Neural cell (in vitro differentiated cells): ENCODE measurements around the gene FBRSL1. TPM values are rescaled to one million over a fixed set of nuclear protein-coding genes. Genes with fewer than 3 reads are reported as not detected.

Source experiments
- H2AFZ ChIP-seq: fragments of 200-600, 300-800 bp; sonication (generic), shearing (Covaris generic); 2 replicates; pipeline ENCODE4 v1.6.0; 2014; ENCODE audit warnings: low read depth, mild to moderate bottlenecking, antibody characterized with exemption, low read length, moderate library complexity
- H3F3A ChIP-seq: fragments of 200-600 bp; shearing (Covaris generic); 2 replicates; pipeline ENCODE4 v1.6.1; 2016; ENCODE audit warnings: mild to moderate bottlenecking, moderate library complexity, mixed read lengths, antibody characterized with exemption, low read length; ENCODE audit not compliant: insufficient read depth, poor library complexity, severe bottlenecking
- H3K27ac ChIP-seq: fragments of 200-600, 300-800 bp; sonication (generic), shearing (Covaris generic); 2 replicates; pipeline ENCODE4 v1.5.1; 2014; ENCODE audit warnings: mild to moderate bottlenecking, low read length, moderate library complexity
- H3K27me3 ChIP-seq: fragments of 300-800, 200-600 bp; sonication (generic), shearing (Covaris generic); 2 replicates; pipeline ENCODE4 v1.6.0; 2014; ENCODE audit warnings: mild to moderate bottlenecking, low read depth, low read length, moderate library complexity; ENCODE audit not compliant: insufficient read depth
- H3K36me3 ChIP-seq: fragments of 300-800, 200-600 bp; sonication (generic), shearing (Covaris generic); 2 replicates; pipeline ENCODE4 v1.5.1; 2014; ENCODE audit warnings: mild to moderate bottlenecking, antibody characterized with exemption, low read length, moderate library complexity; ENCODE audit not compliant: insufficient read depth
- H3K4me2 ChIP-seq: fragments of 300-800, 200-600 bp; sonication (generic), shearing (Covaris generic); 2 replicates; pipeline ENCODE4 v1.6.0; 2014; ENCODE audit warnings: mild to moderate bottlenecking, low read length
- H3K4me3 ChIP-seq: fragments of 300-800, 200-600 bp; sonication (generic), shearing (Covaris generic); 2 replicates; pipeline ENCODE4 v1.5.1; 2014; ENCODE audit warnings: mild to moderate bottlenecking, low read length, moderate library complexity
- H3K79me2 ChIP-seq: fragments of 200-600 bp; shearing (Covaris generic); replicated peaks from 2 replicates; pipeline ENCODE4 v1.6.0; 2014; ENCODE audit warnings: mild to moderate bottlenecking, low read length, moderate library complexity; ENCODE audit not compliant: insufficient read depth
- H3K9ac ChIP-seq: fragments of 300-800, 200-600 bp; sonication (generic), shearing (Covaris generic); 2 replicates; pipeline ENCODE4 v1.6.1; 2016; ENCODE audit warnings: mild to moderate bottlenecking, low read length, mixed read lengths
- H3K9me2 ChIP-seq: fragments of 200-600 bp; shearing (Covaris generic); 2 replicates; pipeline ENCODE4 v1.6.1; 2016; ENCODE audit warnings: mild to moderate bottlenecking, low read length, mixed read lengths; ENCODE audit not compliant: insufficient read depth
- H3K9me3 ChIP-seq: fragments of 200-600, 300-800 bp; sonication (generic), shearing (Covaris generic); 2 replicates; pipeline ENCODE4 v1.6.1; 2016; ENCODE audit warnings: mild to moderate bottlenecking, mixed run types, low read length, moderate library complexity, mixed read lengths
- H4K20me1 ChIP-seq: fragments of 200-600 bp; shearing (Covaris generic); 2 replicates; pipeline ENCODE4 v1.6.1; 2016; ENCODE audit warnings: mild to moderate bottlenecking, mixed run types; ENCODE audit not compliant: insufficient read depth
- CTCF ChIP-seq: fragments of 450-650 bp; IDR thresholded peaks from 2 replicates; pipeline ENCODE4 v1.5.1; 2014; ENCODE audit warnings: antibody characterized with exemption, mild to moderate bottlenecking, moderate library complexity; ENCODE audit not compliant: poor library complexity, severe bottlenecking
- EP300 ChIP-seq: fragments of 450-650 bp; conservative IDR thresholded peaks from 2 replicates; pipeline ENCODE4 v1.6.1; 2014; ENCODE audit warnings: antibody characterized with exemption, mild to moderate bottlenecking, moderate library complexity; ENCODE audit not compliant: poor library complexity, severe bottlenecking
- EZH2 ChIP-seq: fragments of 200-600, 300-800 bp; shearing (Covaris generic), sonication (generic); IDR thresholded peaks from 2 replicates; pipeline ENCODE4 v1.6.1; 2014; ENCODE audit warnings: antibody characterized with exemption, low read length, borderline replicate concordance, mild to moderate bottlenecking; ENCODE audit not compliant: insufficient read depth, poor library complexity, severe bottlenecking
- MXI1 ChIP-seq: fragments of 450-650 bp; conservative IDR thresholded peaks from 2 replicates; pipeline ENCODE4 v1.6.1; 2014; ENCODE audit warnings: antibody characterized with exemption, mild to moderate bottlenecking; ENCODE audit not compliant: poor library complexity, severe bottlenecking
- POLR2AphosphoS5 ChIP-seq: IDR thresholded peaks from 2 replicates; pipeline ENCODE4 v1.6.1; 2012
- RAD21 ChIP-seq: fragments of 450-650 bp; conservative IDR thresholded peaks from 2 replicates; pipeline ENCODE4 v1.6.1; 2014; ENCODE audit warnings: antibody characterized with exemption, mild to moderate bottlenecking, moderate library complexity
- REST ChIP-seq: IDR thresholded peaks from 2 replicates; pipeline ENCODE4 v1.6.1; 2012; ENCODE audit warnings: borderline replicate concordance
- SMC3 ChIP-seq: fragments of 450-650 bp; conservative IDR thresholded peaks from 2 replicates; pipeline ENCODE4 v1.6.1; 2014; ENCODE audit warnings: antibody characterized with exemption, mild to moderate bottlenecking, moderate library complexity; ENCODE audit not compliant: poor library complexity
- TAF1 ChIP-seq: IDR thresholded peaks from 2 replicates; pipeline ENCODE4 v1.6.1; 2012; ENCODE audit warnings: low read depth
- polyA plus RNA-seq: library from polyadenylated mRNA; depleted of rRNA; stranded (reverse); fragments of >200 nt; gene quantifications from 2 replicates; pipeline ENCODE4 v1.2.3, GENCODE V29; 2014

The FBRSL1 gene
- polyA plus RNA-seq, 1 donor from 2014 or later = 11.9 TPM

- H3F3A ChIP-seq = no peaks in the 10 kb centered on the region
- H3K79me2 ChIP-seq = peaks cover 66% of the 10 kb centered on the region
- H3K4me2 ChIP-seq = no peak overlapping the region
- no peak overlapping the region for H3K9ac ChIP-seq
- peaks cover 28% of the 10 kb centered on the region for H4K20me1 ChIP-seq
- no peaks in the 10 kb centered on the region for H3K9me2 ChIP-seq
- peak overlapping the region; percentile 90 for H3K4me3 ChIP-seq
- no peak overlapping the region for H2AFZ ChIP-seq
- TF ChIP-seq EP300 (no peak), POLR2AphosphoS5 (no peak), EZH2 (no peak), SMC3 (no peak), TAF1 (no peak), MXI1 (no peak), CTCF (no peak), RAD21 (no peak), REST (no peak)
- H3K27me3 ChIP-seq = no peaks in the 10 kb centered on the region
- H3K9me3 ChIP-seq = no peaks in the 10 kb centered on the region
- H3K36me3 ChIP-seq = no peaks in the 10 kb centered on the region
- H3K27ac ChIP-seq = no peak overlapping the region
Measured at GRCh38 chr12:132492951-132493350, 3.0 kb downstream of the FBRSL1 start.

- Histone ChIP-seq H4K20me1 (peaks cover 28% of the 10 kb centered on the region), H3K9me3 (no peaks in the 10 kb centered on the region), H3K27me3 (no peaks in the 10 kb centered on the region), H3F3A (no peaks in the 10 kb centered on the region), H3K9me2 (no peaks in the 10 kb centered on the region), H3K9ac (no peak overlapping the region), H3K36me3 (no peaks in the 10 kb centered on the region), H3K27ac (no peak overlapping the region), H3K4me2 (no peak overlapping the region), H2AFZ (no peak overlapping the region), H3K79me2 (peaks cover 73% of the 10 kb centered on the region), H3K4me3 (no peak overlapping the region)
- no peak for TF ChIP-seq EZH2
- TF ChIP-seq EP300 = no peak
- no peak for TF ChIP-seq SMC3
- TF ChIP-seq CTCF = no peak
- TF ChIP-seq REST = no peak
- no peak for TF ChIP-seq TAF1
- TF ChIP-seq RAD21 = no peak
- no peak for TF ChIP-seq POLR2AphosphoS5
- TF ChIP-seq MXI1 = no peak
Measured at GRCh38 chr12:132493482-132494178, 3.7 kb downstream of the FBRSL1 start.
